ENCODE data around the gene DVL3. TPM values are rescaled to one million over a fixed set of nuclear protein-coding genes. Genes with fewer than 3 reads are reported as not detected.

Gene DVL3
- total RNA-seq, 2 experiments from 2014 or later, result 31.2 to 32.6 TPM

Other genes starting within 250 kb of the DVL3 start
- gene ABCC5, start 137.5 kb upstream of the DVL3 start, total RNA-seq, result 10 to 100 TPM; 16.7 to 19.6 TPM
- not detected for gene HTR3D, start 123.6 kb upstream of the DVL3 start, total RNA-seq
- not detected for gene HTR3C, start 102.3 kb upstream of the DVL3 start, total RNA-seq
- gene HTR3E, start 58.3 kb upstream of the DVL3 start, total RNA-seq, result not detected
- gene EIF2B5, start 20.0 kb upstream of the DVL3 start, total RNA-seq, result 10 to 100 TPM; 55.1 to 55.4 TPM
- 100 to 1,000 TPM; 228 to 231 TPM for gene AP2M1, start 19.5 kb downstream of the DVL3 start, total RNA-seq
- 10 to 100 TPM; 56.6 to 57.8 TPM for gene ABCF3, start 30.8 kb downstream of the DVL3 start, total RNA-seq
- gene VWA5B2, start 74.2 kb downstream of the DVL3 start, total RNA-seq, result not detected
- 10 to 100 TPM; 38.1 to 43.8 TPM for gene ALG3, start 93.6 kb downstream of the DVL3 start, total RNA-seq
- 1 to 10 TPM; 4.5 to 4.7 TPM for gene EEF1AKMT4, start 94.3 kb downstream of the DVL3 start, total RNA-seq
- not detected for gene CAMK2N2, start 106.2 kb downstream of the DVL3 start, total RNA-seq
- gene ECE2, start 120.6 kb downstream of the DVL3 start, total RNA-seq, result not detected
- gene PSMD2, start 143.9 kb downstream of the DVL3 start, total RNA-seq, result 100 to 1,000 TPM; 207 to 209 TPM
- gene EIF4G1, start 159.2 kb downstream of the DVL3 start, total RNA-seq, result 100 to 1,000 TPM; 339 to 348 TPM
- gene FAM131A, start 182.2 kb downstream of the DVL3 start, total RNA-seq, result 1 to 10 TPM; 3.1 to 3.2 TPM
- gene CLCN2, start 206.2 kb downstream of the DVL3 start, total RNA-seq, result 1 to 10 TPM; 4.7 to 4.8 TPM
- 100 to 1,000 TPM; 101 to 103 TPM for gene POLR2H, start 206.3 kb downstream of the DVL3 start, total RNA-seq
- not detected for gene THPO, start 222.8 kb downstream of the DVL3 start, total RNA-seq
- gene CHRD, start 224.7 kb downstream of the DVL3 start, total RNA-seq, result not detected